GM23338 (cell line): Measurements from ENCODE around the gene DEPDC5. TPM values are rescaled to one million over a fixed set of nuclear protein-coding genes. Genes with fewer than 3 reads are reported as not detected.

Experiments
- ATAC-seq: fragments of 200-7000 bp; cut with Tn5 transposase; 3 replicates; pipeline ENCODE4 v1.9.1; 2020
- DNase-seq: peaks from one replicate; pipeline ENCODE4 v3.0.0-alpha.2; 2015; ENCODE audit warnings: low spot score
- H2AFZ ChIP-seq: fragments of 200-600 bp; sonication (generic); 2 replicates; pipeline ENCODE4 v1.8.0; 2016; ENCODE audit warnings: antibody characterized with exemption, mild to moderate bottlenecking, moderate library complexity
- H3F3A ChIP-seq: fragments of 200-600 bp; sonication (generic); replicated peaks from 2 replicates; pipeline ENCODE4 v1.8.0; 2017; ENCODE audit warnings: antibody characterized with exemption, mixed run types, low read depth
- H3K27ac ChIP-seq: fragments of 200-600 bp; sonication (generic); 2 replicates; pipeline ENCODE4 v1.6.1; 2016; ENCODE audit warnings: low read depth
- H3K27me3 ChIP-seq: fragments of 200-600 bp; sonication (generic); 2 replicates; pipeline ENCODE4 v1.8.0; 2016; ENCODE audit warnings: mild to moderate bottlenecking, mixed run types, moderate library complexity; ENCODE audit not compliant: insufficient read depth
- H3K36me3 ChIP-seq: fragments of 200-600 bp; sonication (generic); 2 replicates; pipeline ENCODE4 v1.8.0; 2016; ENCODE audit warnings: mild to moderate bottlenecking; ENCODE audit not compliant: insufficient read depth
- H3K4me1 ChIP-seq: fragments of 200-600 bp; sonication (generic); 2 replicates; pipeline ENCODE4 v1.8.0; 2016; ENCODE audit warnings: mild to moderate bottlenecking, moderate library complexity; ENCODE audit not compliant: insufficient read depth
- H3K4me2 ChIP-seq: fragments of 200-600 bp; sonication (generic); 2 replicates; pipeline ENCODE4 v1.7.1; 2017; ENCODE audit warnings: mixed run types
- H3K4me3 ChIP-seq: fragments of 200-600 bp; sonication (generic); 2 replicates; pipeline ENCODE4 v1.6.1; 2016; ENCODE audit warnings: mixed run types
- H3K79me2 ChIP-seq: fragments of 200-600 bp; sonication (generic); replicated peaks from 2 replicates; pipeline ENCODE4 v1.8.0; 2017; ENCODE audit warnings: mild to moderate bottlenecking; ENCODE audit not compliant: insufficient read depth
- H3K9me2 ChIP-seq: fragments of 200-600 bp; sonication (generic); 2 replicates; pipeline ENCODE4 v1.8.0; 2017; ENCODE audit not compliant: insufficient read depth
- H4K20me1 ChIP-seq: fragments of 200-600 bp; sonication (generic); replicated peaks from 2 replicates; pipeline ENCODE4 v1.8.0; 2017; ENCODE audit warnings: mild to moderate bottlenecking; ENCODE audit not compliant: insufficient read depth
- H3K27ac Mint-ChIP-seq: 2 replicates; pipeline ENCODE4 v1.8.0; 2020; ENCODE audit warnings: inconsistent platforms, mild to moderate bottlenecking, moderate library complexity, mixed read lengths
- H3K27me3 Mint-ChIP-seq: 3 replicates; pipeline ENCODE4 v1.8.0; 2022; ENCODE audit warnings: low read depth, mild to moderate bottlenecking, moderate library complexity, mixed read lengths, inconsistent platforms; ENCODE audit not compliant: insufficient read depth, poor library complexity
- H3K36me3 Mint-ChIP-seq: 3 replicates; pipeline ENCODE4 v1.8.0; 2021; ENCODE audit warnings: low read depth, mild to moderate bottlenecking, inconsistent platforms, moderate library complexity, mixed read lengths
- H3K4me1 Mint-ChIP-seq: 3 replicates; pipeline ENCODE4 v1.8.0; 2020; ENCODE audit warnings: mild to moderate bottlenecking, inconsistent platforms, mixed read lengths
- H3K4me3 Mint-ChIP-seq: 3 replicates; pipeline ENCODE4 v1.8.0; 2021; ENCODE audit warnings: moderate library complexity, mild to moderate bottlenecking, inconsistent platforms, mixed read lengths
- H3K9me3 Mint-ChIP-seq: 3 replicates; pipeline ENCODE4 v1.8.0; 2020; ENCODE audit warnings: moderate library complexity, mild to moderate bottlenecking, inconsistent platforms, mixed read lengths
- EZH2 ChIP-seq: fragments of 200-600 bp; sonication (generic); IDR thresholded peaks from one replicate; pipeline ENCODE4 v1.8.0; 2017; ENCODE audit warnings: antibody characterized with exemption, mild to moderate bottlenecking, low read depth; ENCODE audit not compliant: unreplicated experiment
- EZH2phosphoT487 ChIP-seq: fragments of 200-600 bp; sonication (generic); IDR thresholded peaks from one replicate; pipeline ENCODE4 v1.8.1; 2018; ENCODE audit warnings: antibody characterized with exemption; ENCODE audit not compliant: unreplicated experiment
- JUNB ChIP-seq: IDR thresholded peaks from one replicate; pipeline ENCODE4 v1.6.1; 2016; ENCODE audit warnings: antibody characterized with exemption; ENCODE audit not compliant: unreplicated experiment
- NANOG ChIP-seq: IDR thresholded peaks from 2 replicates; pipeline ENCODE4 v1.6.1; 2016; ENCODE audit warnings: antibody characterized with exemption, borderline replicate concordance
- POLR2AphosphoS5 ChIP-seq: IDR thresholded peaks from 2 replicates; pipeline ENCODE4 v1.6.1; 2016; ENCODE audit warnings: antibody characterized with exemption, low read depth
- STAT1 ChIP-seq: IDR thresholded peaks from one replicate; pipeline ENCODE4 v1.6.1; 2016; ENCODE audit warnings: antibody characterized with exemption; ENCODE audit not compliant: unreplicated experiment
- ZNF114 ChIP-seq: fragments of 250-450 bp; sonication (Bioruptor Pico); IDR thresholded peaks from 2 replicates; pipeline ENCODE4 v1.5.0; 2020; ENCODE audit warnings: mild to moderate bottlenecking, moderate library complexity
- ZNF331 ChIP-seq: fragments of 250-450 bp; sonication (Bioruptor Pico); IDR thresholded peaks from 2 replicates; pipeline ENCODE4 v1.5.0; 2020; ENCODE audit warnings: low read depth, mild to moderate bottlenecking, moderate library complexity
- polyA plus RNA-seq: library from polyadenylated mRNA; unstranded; fragments of >200 nt; fragmentation: Nextera tagmentation; extraction: Ambion mirVana; gene quantifications from 2 replicates; pipeline ENCODE4 v1.2.1, GENCODE V29; 2016
- total RNA-seq: library from RNA; depleted of rRNA; stranded (reverse); fragments of >200 nt; shearing (Covaris generic); gene quantifications from 2 replicates; pipeline ENCODE4 v1.2.3, GENCODE V29; 2014
- TF ChIP-seq, protein P1 (sequence below): IDR thresholded peaks from one replicate; pipeline ENCODE4 v1.6.1; 2018; ENCODE audit warnings: antibody characterized with exemption; ENCODE audit not compliant: unreplicated experiment
- TF ChIP-seq, protein P2 (sequence below): fragments of 250-450 bp; sonication (Bioruptor Pico); IDR thresholded peaks from 2 replicates; pipeline ENCODE4 v1.5.0; 2020; ENCODE audit warnings: mild to moderate bottlenecking, moderate library complexity
- TF ChIP-seq, protein P3 (sequence below): IDR thresholded peaks from 2 replicates; pipeline ENCODE4 v1.6.1; 2016; ENCODE audit warnings: antibody characterized with exemption

DEPDC5 gene
- total and polyA plus RNA-seq, 2 experiments from 2014 or later, result 18.7 to 19.7 TPM

GRCh38 chr22:31715147-31715778, 38.6 kb upstream of the DEPDC5 start:
- Mint-ChIP-seq H3K9me3 (no peaks in the 10 kb centered on the region; the same call in 2 of the 3 replicates), H3K27me3 (no peaks in the 10 kb centered on the region), H3K4me1 (no peaks in the 10 kb centered on the region), H3K27ac (no peak overlapping the region), H3K36me3 (peaks cover 70% of the 10 kb centered on the region), H3K4me3 (no peak overlapping the region)
- no peak overlapping the region for H3K27ac ChIP-seq
- H3K27me3 ChIP-seq, result no peaks in the 10 kb centered on the region
- no peaks in the 10 kb centered on the region; the same call in 1 of the 2 replicates for H3K9me2 ChIP-seq
- H3K4me2 ChIP-seq, result no peak overlapping the region
- peaks cover 7% of the 10 kb centered on the region for H4K20me1 ChIP-seq
- H3F3A ChIP-seq, result no peaks in the 10 kb centered on the region; the same call in 1 of the 2 replicates
- no peak overlapping the region for H3K4me3 ChIP-seq
- no peaks in the 10 kb centered on the region for H3K4me1 ChIP-seq
- H2AFZ ChIP-seq, result no peak overlapping the region
- DNase-seq (no peak), ATAC-seq (no peak)
- H3K79me2 ChIP-seq, result 0 out of 2 replicates have a peak, but pooled peaks cover 11% of the 10 kb centered on the region
- peaks cover 43% of the 10 kb centered on the region for H3K36me3 ChIP-seq
- TF ChIP-seq POLR2AphosphoS5, result no peak
- TF ChIP-seq EZH2, result no peak
- no peak for TF ChIP-seq ZNF331 (CRISPR knock-in tag)
- no peak for TF ChIP-seq EZH2phosphoT487
- no peak for TF ChIP-seq NANOG
- TF ChIP-seq JUNB, result no peak
- no peak for TF ChIP-seq STAT1
- TF ChIP-seq, protein P1, sequence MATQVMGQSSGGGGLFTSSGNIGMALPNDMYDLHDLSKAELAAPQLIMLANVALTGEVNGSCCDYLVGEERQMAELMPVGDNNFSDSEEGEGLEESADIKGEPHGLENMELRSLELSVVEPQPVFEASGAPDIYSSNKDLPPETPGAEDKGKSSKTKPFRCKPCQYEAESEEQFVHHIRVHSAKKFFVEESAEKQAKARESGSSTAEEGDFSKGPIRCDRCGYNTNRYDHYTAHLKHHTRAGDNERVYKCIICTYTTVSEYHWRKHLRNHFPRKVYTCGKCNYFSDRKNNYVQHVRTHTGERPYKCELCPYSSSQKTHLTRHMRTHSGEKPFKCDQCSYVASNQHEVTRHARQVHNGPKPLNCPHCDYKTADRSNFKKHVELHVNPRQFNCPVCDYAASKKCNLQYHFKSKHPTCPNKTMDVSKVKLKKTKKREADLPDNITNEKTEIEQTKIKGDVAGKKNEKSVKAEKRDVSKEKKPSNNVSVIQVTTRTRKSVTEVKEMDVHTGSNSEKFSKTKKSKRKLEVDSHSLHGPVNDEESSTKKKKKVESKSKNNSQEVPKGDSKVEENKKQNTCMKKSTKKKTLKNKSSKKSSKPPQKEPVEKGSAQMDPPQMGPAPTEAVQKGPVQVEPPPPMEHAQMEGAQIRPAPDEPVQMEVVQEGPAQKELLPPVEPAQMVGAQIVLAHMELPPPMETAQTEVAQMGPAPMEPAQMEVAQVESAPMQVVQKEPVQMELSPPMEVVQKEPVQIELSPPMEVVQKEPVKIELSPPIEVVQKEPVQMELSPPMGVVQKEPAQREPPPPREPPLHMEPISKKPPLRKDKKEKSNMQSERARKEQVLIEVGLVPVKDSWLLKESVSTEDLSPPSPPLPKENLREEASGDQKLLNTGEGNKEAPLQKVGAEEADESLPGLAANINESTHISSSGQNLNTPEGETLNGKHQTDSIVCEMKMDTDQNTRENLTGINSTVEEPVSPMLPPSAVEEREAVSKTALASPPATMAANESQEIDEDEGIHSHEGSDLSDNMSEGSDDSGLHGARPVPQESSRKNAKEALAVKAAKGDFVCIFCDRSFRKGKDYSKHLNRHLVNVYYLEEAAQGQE, result no peak
- TF ChIP-seq, protein P2, sequence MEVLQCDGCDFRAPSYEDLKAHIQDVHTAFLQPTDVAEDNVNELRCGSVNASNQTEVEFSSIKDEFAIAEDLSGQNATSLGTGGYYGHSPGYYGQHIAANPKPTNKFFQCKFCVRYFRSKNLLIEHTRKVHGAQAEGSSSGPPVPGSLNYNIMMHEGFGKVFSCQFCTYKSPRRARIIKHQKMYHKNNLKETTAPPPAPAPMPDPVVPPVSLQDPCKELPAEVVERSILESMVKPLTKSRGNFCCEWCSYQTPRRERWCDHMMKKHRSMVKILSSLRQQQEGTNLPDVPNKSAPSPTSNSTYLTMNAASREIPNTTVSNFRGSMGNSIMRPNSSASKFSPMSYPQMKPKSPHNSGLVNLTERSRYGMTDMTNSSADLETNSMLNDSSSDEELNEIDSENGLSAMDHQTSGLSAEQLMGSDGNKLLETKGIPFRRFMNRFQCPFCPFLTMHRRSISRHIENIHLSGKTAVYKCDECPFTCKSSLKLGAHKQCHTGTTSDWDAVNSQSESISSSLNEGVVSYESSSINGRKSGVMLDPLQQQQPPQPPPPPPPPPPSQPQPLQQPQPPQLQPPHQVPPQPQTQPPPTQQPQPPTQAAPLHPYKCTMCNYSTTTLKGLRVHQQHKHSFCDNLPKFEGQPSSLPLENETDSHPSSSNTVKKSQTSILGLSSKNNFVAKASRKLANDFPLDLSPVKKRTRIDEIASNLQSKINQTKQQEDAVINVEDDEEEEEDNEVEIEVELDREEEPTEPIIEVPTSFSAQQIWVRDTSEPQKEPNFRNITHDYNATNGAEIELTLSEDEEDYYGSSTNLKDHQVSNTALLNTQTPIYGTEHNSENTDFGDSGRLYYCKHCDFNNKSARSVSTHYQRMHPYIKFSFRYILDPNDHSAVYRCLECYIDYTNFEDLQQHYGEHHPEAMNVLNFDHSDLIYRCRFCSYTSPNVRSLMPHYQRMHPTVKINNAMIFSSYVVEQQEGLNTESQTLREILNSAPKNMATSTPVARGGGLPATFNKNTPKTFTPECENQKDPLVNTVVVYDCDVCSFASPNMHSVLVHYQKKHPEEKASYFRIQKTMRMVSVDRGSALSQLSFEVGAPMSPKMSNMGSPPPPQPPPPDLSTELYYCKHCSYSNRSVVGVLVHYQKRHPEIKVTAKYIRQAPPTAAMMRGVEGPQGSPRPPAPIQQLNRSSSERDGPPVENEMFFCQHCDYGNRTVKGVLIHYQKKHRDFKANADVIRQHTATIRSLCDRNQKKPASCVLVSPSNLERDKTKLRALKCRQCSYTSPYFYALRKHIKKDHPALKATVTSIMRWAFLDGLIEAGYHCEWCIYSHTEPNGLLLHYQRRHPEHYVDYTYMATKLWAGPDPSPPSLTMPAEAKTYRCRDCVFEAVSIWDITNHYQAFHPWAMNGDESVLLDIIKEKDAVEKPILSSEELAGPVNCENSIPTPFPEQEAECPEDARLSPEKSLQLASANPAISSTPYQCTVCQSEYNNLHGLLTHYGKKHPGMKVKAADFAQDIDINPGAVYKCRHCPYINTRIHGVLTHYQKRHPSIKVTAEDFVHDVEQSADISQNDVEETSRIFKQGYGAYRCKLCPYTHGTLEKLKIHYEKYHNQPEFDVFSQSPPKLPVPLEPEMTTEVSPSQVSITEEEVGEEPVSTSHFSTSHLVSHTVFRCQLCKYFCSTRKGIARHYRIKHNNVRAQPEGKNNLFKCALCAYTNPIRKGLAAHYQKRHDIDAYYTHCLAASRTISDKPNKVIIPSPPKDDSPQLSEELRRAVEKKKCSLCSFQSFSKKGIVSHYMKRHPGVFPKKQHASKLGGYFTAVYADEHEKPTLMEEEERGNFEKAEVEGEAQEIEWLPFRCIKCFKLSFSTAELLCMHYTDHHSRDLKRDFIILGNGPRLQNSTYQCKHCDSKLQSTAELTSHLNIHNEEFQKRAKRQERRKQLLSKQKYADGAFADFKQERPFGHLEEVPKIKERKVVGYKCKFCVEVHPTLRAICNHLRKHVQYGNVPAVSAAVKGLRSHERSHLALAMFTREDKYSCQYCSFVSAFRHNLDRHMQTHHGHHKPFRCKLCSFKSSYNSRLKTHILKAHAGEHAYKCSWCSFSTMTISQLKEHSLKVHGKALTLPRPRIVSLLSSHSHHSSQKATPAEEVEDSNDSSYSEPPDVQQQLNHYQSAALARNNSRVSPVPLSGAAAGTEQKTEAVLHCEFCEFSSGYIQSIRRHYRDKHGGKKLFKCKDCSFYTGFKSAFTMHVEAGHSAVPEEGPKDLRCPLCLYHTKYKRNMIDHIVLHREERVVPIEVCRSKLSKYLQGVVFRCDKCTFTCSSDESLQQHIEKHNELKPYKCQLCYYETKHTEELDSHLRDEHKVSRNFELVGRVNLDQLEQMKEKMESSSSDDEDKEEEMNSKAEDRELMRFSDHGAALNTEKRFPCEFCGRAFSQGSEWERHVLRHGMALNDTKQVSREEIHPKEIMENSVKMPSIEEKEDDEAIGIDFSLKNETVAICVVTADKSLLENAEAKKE, result no peak
- no peak for TF ChIP-seq ZNF114 (CRISPR knock-in tag)
- TF ChIP-seq, protein P3, sequence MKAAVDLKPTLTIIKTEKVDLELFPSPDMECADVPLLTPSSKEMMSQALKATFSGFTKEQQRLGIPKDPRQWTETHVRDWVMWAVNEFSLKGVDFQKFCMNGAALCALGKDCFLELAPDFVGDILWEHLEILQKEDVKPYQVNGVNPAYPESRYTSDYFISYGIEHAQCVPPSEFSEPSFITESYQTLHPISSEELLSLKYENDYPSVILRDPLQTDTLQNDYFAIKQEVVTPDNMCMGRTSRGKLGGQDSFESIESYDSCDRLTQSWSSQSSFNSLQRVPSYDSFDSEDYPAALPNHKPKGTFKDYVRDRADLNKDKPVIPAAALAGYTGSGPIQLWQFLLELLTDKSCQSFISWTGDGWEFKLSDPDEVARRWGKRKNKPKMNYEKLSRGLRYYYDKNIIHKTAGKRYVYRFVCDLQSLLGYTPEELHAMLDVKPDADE, result no peak
